Astrocyte of the cerebellum (primary cell): ENCODE results near the gene FOXA3.

Experiments
- DNase-seq: peaks from one replicate; pipeline ENCODE4 v3.0.0-alpha.2; 2011; ENCODE audit warnings: low read depth
- H3K4me3 ChIP-seq: 2 replicates; pipeline ENCODE4 v1.5.1; 2011; ENCODE audit warnings: mild to moderate bottlenecking, low read depth, low read length, moderate library complexity
- in situ Hi-C: cut with HindIII; loops from 2 replicates; pipeline ENCODE4 v1.10.0; 2017; ENCODE audit warnings: low sequenced_read_pairs
- TF ChIP-seq, protein P1 (sequence below): IDR thresholded peaks from 2 replicates; pipeline ENCODE4 v1.5.1; 2012; ENCODE audit warnings: low read length, low read depth, moderate library complexity, mild to moderate bottlenecking; ENCODE audit errors: missing control alignments

The FOXA3 gene

DNA sequence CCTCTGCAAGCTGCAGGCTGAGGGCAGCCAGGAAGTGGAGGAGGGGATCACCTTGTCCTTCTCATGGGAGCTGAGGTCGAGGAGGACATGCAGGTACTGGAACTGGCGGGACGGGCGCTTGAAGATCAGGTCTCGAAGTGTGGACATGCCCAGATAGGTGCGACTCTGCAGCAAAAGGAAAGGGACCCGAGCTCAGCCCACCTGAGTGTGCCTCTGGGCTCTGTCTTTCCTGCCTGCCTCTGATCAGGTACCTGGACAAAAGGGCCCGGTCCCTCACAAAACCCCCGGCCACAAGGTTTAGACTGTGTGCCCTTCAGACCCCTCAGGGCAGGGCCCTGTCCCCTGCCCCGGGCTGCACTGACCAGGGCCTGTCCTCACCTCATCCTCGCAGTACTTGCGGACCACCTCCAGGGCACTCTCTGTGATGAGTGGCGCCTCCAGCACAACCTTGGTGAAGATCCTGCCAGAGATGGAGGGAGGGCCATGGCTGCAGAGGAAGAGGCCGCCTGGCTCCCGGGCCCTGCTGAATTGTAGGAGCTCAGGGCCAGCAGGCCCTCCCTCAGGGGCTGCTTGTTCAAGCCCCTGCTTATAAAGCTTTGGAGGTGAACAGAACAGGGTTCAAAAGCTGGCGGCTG lies 36.5 kb upstream of the FOXA3 start:
- TF ChIP-seq, protein P1, sequence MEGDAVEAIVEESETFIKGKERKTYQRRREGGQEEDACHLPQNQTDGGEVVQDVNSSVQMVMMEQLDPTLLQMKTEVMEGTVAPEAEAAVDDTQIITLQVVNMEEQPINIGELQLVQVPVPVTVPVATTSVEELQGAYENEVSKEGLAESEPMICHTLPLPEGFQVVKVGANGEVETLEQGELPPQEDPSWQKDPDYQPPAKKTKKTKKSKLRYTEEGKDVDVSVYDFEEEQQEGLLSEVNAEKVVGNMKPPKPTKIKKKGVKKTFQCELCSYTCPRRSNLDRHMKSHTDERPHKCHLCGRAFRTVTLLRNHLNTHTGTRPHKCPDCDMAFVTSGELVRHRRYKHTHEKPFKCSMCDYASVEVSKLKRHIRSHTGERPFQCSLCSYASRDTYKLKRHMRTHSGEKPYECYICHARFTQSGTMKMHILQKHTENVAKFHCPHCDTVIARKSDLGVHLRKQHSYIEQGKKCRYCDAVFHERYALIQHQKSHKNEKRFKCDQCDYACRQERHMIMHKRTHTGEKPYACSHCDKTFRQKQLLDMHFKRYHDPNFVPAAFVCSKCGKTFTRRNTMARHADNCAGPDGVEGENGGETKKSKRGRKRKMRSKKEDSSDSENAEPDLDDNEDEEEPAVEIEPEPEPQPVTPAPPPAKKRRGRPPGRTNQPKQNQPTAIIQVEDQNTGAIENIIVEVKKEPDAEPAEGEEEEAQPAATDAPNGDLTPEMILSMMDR = no peak
- in situ Hi-C loops = no loop called here
- DNase-seq = no peak
- H3K4me3 ChIP-seq = no peak overlapping the region

DNA sequence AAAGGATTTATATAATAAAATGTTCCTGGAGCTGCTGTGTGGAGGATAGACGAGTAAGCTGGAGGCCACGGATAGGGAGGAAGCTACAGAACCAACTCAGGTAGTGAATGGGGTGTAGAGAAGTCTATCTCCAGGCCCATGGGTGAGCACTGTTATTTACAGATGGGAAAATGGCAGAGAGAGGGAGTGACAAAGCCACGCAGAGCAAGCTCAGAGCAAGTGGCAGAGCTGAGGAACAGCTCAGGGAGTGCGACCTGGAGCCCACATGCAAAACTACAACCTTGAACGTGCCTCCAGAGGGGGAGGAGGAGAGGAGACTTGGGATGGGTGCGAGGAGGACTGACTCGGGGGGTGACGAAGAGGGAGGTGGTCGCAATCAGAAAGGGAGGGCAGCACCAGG lies 35.6 kb upstream of the FOXA3 start:
- no peak overlapping the region for H3K4me3 ChIP-seq
- TF ChIP-seq, protein P1 = no peak
- in situ Hi-C loops = no loop called here
- no peak for DNase-seq

DNA sequence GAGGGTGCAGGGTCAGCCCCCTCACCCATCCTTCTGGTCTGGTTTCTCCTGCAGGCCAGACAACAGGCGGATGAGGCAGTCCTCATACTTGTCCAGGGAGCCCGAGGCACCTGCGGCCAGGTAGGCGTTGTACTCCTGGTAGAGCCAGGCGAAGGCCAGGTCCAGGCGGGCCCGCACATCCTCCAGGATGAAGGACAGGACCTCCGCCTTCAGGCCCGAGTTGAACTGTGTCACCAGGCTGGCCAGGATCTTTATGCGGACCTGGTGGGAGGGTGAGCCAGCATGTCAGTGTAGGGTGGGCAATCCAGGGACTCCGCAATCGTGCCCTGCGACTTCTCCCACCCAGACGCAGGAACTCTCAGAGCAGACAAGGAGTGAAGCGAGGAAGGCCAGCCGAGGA lies 35.2 kb upstream of the FOXA3 start:
- H3K4me3 ChIP-seq = no peak overlapping the region
- DNase-seq = no peak
- TF ChIP-seq, protein P1 = no peak
- in situ Hi-C loops = no loop called here

DNA sequence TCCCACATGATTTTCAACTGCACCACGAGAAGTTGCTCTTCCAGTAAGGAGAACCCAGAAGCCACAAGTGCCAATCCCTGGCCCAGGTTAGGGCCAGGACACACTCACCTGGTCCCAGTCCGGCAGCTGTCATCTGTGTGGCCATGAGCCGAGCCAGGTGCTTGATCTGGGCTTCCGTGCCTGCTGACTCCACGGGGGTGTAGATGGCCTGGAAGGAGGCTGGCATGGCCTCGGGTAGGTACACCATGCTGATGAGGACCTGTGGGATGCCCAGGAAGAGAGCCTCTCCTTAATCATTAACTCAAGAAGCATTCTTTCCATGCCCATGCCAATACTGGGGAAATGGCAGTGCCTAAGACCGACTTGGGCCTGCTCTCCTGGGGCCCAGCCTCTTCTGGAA lies 29.2 kb upstream of the FOXA3 start:
- in situ Hi-C loops = no loop called here
- no peak for DNase-seq
- TF ChIP-seq, protein P1 = no peak
- no peak overlapping the region for H3K4me3 ChIP-seq

DNA sequence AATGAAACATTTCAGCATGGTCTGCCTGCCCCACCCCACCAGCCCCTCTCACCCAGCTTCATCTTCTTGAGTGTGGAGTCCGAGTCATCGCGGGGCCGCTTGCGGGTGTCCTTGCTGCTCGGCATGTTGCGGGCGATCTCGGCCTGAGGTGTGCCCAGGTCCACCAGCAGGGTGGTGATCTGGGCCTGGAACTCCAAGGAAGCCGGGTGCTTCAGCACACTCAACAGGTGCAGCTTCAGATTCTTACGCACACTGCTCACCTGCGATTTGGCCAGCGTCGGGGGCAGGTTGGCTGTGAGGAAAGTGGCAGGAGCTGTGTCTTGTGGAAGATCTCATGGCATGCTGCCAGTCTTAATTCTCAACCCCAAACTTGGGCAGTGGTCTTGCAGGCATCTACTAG lies 21.9 kb upstream of the FOXA3 start:
- no peak overlapping the region for H3K4me3 ChIP-seq
- TF ChIP-seq, protein P1 = no peak
- in situ Hi-C loops = no loop called here
- no peak for DNase-seq

DNA sequence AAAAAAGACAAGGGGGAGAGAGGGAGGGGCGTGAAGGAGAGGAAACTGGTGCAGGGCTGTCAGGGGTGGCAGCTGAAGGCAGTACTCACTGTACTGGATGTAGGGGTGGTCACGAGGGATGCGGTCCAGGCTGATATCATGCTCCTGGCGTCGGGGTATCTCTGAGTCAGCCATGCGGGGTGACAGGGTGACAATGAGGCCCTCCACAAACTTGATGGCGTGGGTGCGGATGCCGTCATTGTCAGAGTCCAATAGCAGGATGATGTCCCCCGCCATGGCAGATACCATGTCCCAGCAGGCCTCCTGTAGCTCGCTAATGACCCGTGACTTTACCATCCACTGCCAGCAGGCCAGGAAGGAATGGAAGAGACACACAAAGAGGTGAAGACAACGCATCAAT lies 16.5 kb upstream of the FOXA3 start:
- no peak for DNase-seq
- TF ChIP-seq, protein P1 = no peak
- H3K4me3 ChIP-seq = no peak overlapping the region
- in situ Hi-C loops = no loop called here
